22Rv1 (cell line): ENCODE measurements around the gene SULF2.

Experiments
- H3K27ac ChIP-seq: fragments of 450-650 bp; 2 replicates; pipeline ENCODE4 v1.5.1; 2017
- CTCF ChIP-seq: fragments of 450-650 bp; IDR thresholded peaks from 2 replicates; pipeline ENCODE4 v1.5.1; 2017; ENCODE audit warnings: mild to moderate bottlenecking
- ZFX ChIP-seq: fragments of 450-650 bp; IDR thresholded peaks from 2 replicates; pipeline ENCODE4 v1.6.1; 2017; ENCODE audit warnings: antibody characterized with exemption, borderline replicate concordance

SULF2 gene

DNA sequence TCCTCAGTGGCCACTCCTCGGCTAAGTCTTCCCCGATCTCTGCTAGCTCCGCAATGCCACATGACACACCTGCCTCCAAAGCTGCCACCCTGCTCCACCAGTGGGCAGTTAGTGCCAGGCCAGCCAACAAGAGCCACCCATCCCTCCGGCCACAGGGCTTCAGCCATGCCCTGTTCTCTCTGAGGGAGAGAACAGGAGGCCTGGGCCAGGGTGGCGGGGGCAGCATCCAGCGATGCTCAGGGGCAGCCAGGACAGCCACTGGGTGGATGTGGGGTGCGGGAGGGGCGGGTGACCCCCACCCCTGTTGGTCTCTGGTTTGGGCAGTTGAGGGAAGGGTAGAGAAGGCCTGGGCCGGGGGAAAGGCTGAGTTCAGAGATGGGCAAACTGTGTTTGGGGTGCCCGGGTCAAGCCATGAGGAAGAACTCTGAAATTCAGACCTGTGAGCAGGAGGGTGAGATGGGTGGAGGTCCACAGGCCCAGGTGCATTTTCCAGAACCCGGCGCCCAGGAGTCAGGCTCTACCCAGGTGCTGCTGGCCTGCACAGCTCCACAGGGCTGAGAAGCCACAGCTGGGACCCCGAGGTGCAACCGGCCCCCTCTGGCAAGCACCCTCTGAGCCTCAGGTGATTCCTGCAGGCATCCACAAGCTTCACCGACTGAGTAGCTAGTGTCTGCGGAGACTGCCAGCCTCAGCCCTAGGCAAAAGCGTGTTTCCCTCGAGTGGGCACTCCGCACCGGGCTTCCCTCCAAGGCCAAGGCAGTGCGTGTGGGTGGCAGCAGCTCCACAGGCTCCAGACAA lies 91.1 kb downstream of the SULF2 start:
- no peak overlapping the region for H3K27ac ChIP-seq
- TF ChIP-seq ZFX (no peak), CTCF (no peak)

- no peak for TF ChIP-seq ZFX
- TF ChIP-seq CTCF: no peak
- H3K27ac ChIP-seq: no peak overlapping the region
Measured at GRCh38 chr20:47691625-47692024, 93.7 kb downstream of the SULF2 start.

- no peak overlapping the region for H3K27ac ChIP-seq
- TF ChIP-seq ZFX (no peak), CTCF (no peak)
Measured at GRCh38 chr20:47689731-47690130, 95.5 kb downstream of the SULF2 start.

GRCh38 chr20:47688385-47689381 lies 96.6 kb downstream of the SULF2 start:
- no peak overlapping the region for H3K27ac ChIP-seq
- no peak for TF ChIP-seq CTCF
- no peak for TF ChIP-seq ZFX

GRCh38 chr20:47687095-47687987 lies 97.9 kb downstream of the SULF2 start:
- H3K27ac ChIP-seq: no peak overlapping the region
- TF ChIP-seq ZFX (no peak), CTCF (no peak)

GRCh38 chr20:47686545-47686944 lies 98.7 kb downstream of the SULF2 start:
- TF ChIP-seq CTCF (no peak), ZFX (no peak)
- no peak overlapping the region for H3K27ac ChIP-seq
